Transverse colon (tissue), 3 donors: ENCODE results near the gene SULF2.

Experiments
- CTCF ChIP-seq, 5 experiments: fragments of 200-600 bp in 3 of 5; fragments of 450-650 bp in 2 of 5; sonication (generic) in 3 of 5; IDR thresholded peaks; 1 replicate in 2 of 5; 2 replicates in 3 of 5; pipeline ENCODE4 v1.5.1; 2016 to 2017; ENCODE audit warnings: antibody characterized with exemption in 5 of 5, inconsistent platforms in 3 of 5, mild to moderate bottlenecking in 2 of 5, moderate library complexity in 1 of 5
- POLR2A ChIP-seq: fragments of 450-650 bp; IDR thresholded peaks from one replicate; pipeline ENCODE4 v1.6.1; 2016; ENCODE audit warnings: antibody characterized with exemption, mild to moderate bottlenecking, moderate library complexity

- TF ChIP-seq CTCF (IDR thresholded peaks at IDR 0.05) (no peak), POLR2A (no peak)
Observed at GRCh38 chr20:47761482-47762047, 23.7 kb downstream of the SULF2 start.
